GM23338 (cell line): ENCODE data around the gene PLAAT2. TPM values are rescaled to one million over a fixed set of nuclear protein-coding genes. Genes with fewer than 3 reads are reported as not detected.

Source experiments
- ATAC-seq: fragments of 200-7000 bp; cut with Tn5 transposase; 3 replicates; pipeline ENCODE4 v1.9.1; 2020
- DNase-seq: peaks from one replicate; pipeline ENCODE4 v3.0.0-alpha.2; 2015; ENCODE audit warnings: low spot score
- H2AFZ ChIP-seq: fragments of 200-600 bp; sonication (generic); 2 replicates; pipeline ENCODE4 v1.8.0; 2016; ENCODE audit warnings: antibody characterized with exemption, mild to moderate bottlenecking, moderate library complexity
- H3F3A ChIP-seq: fragments of 200-600 bp; sonication (generic); replicated peaks from 2 replicates; pipeline ENCODE4 v1.8.0; 2017; ENCODE audit warnings: antibody characterized with exemption, mixed run types, low read depth
- H3K27ac ChIP-seq: fragments of 200-600 bp; sonication (generic); 2 replicates; pipeline ENCODE4 v1.6.1; 2016; ENCODE audit warnings: low read depth
- H3K27me3 ChIP-seq: fragments of 200-600 bp; sonication (generic); 2 replicates; pipeline ENCODE4 v1.8.0; 2016; ENCODE audit warnings: mild to moderate bottlenecking, mixed run types, moderate library complexity; ENCODE audit not compliant: insufficient read depth
- H3K36me3 ChIP-seq: fragments of 200-600 bp; sonication (generic); 2 replicates; pipeline ENCODE4 v1.8.0; 2016; ENCODE audit warnings: mild to moderate bottlenecking; ENCODE audit not compliant: insufficient read depth
- H3K4me1 ChIP-seq: fragments of 200-600 bp; sonication (generic); 2 replicates; pipeline ENCODE4 v1.8.0; 2016; ENCODE audit warnings: mild to moderate bottlenecking, moderate library complexity; ENCODE audit not compliant: insufficient read depth
- H3K4me2 ChIP-seq: fragments of 200-600 bp; sonication (generic); 2 replicates; pipeline ENCODE4 v1.7.1; 2017; ENCODE audit warnings: mixed run types
- H3K4me3 ChIP-seq: fragments of 200-600 bp; sonication (generic); 2 replicates; pipeline ENCODE4 v1.6.1; 2016; ENCODE audit warnings: mixed run types
- H3K79me2 ChIP-seq: fragments of 200-600 bp; sonication (generic); replicated peaks from 2 replicates; pipeline ENCODE4 v1.8.0; 2017; ENCODE audit warnings: mild to moderate bottlenecking; ENCODE audit not compliant: insufficient read depth
- H3K9me2 ChIP-seq: fragments of 200-600 bp; sonication (generic); 2 replicates; pipeline ENCODE4 v1.8.0; 2017; ENCODE audit not compliant: insufficient read depth
- H4K20me1 ChIP-seq: fragments of 200-600 bp; sonication (generic); replicated peaks from 2 replicates; pipeline ENCODE4 v1.8.0; 2017; ENCODE audit warnings: mild to moderate bottlenecking; ENCODE audit not compliant: insufficient read depth
- H3K27ac Mint-ChIP-seq: 2 replicates; pipeline ENCODE4 v1.8.0; 2020; ENCODE audit warnings: inconsistent platforms, mild to moderate bottlenecking, moderate library complexity, mixed read lengths
- H3K27me3 Mint-ChIP-seq: 3 replicates; pipeline ENCODE4 v1.8.0; 2022; ENCODE audit warnings: low read depth, mild to moderate bottlenecking, moderate library complexity, mixed read lengths, inconsistent platforms; ENCODE audit not compliant: insufficient read depth, poor library complexity
- H3K36me3 Mint-ChIP-seq: 3 replicates; pipeline ENCODE4 v1.8.0; 2021; ENCODE audit warnings: low read depth, mild to moderate bottlenecking, inconsistent platforms, moderate library complexity, mixed read lengths
- H3K4me1 Mint-ChIP-seq: 3 replicates; pipeline ENCODE4 v1.8.0; 2020; ENCODE audit warnings: mild to moderate bottlenecking, inconsistent platforms, mixed read lengths
- H3K4me3 Mint-ChIP-seq: 3 replicates; pipeline ENCODE4 v1.8.0; 2021; ENCODE audit warnings: moderate library complexity, mild to moderate bottlenecking, inconsistent platforms, mixed read lengths
- H3K9me3 Mint-ChIP-seq: 3 replicates; pipeline ENCODE4 v1.8.0; 2020; ENCODE audit warnings: moderate library complexity, mild to moderate bottlenecking, inconsistent platforms, mixed read lengths
- CREB1 ChIP-seq: fragments of 250-450 bp; sonication (Bioruptor Pico); IDR thresholded peaks from 2 replicates; pipeline ENCODE4 v1.5.0; 2020; ENCODE audit warnings: low read depth, mild to moderate bottlenecking, moderate library complexity
- ETS1 ChIP-seq: IDR thresholded peaks from 2 replicates; pipeline ENCODE4 v1.6.1; 2016; ENCODE audit warnings: antibody characterized with exemption
- EZH2 ChIP-seq: fragments of 200-600 bp; sonication (generic); IDR thresholded peaks from one replicate; pipeline ENCODE4 v1.8.0; 2017; ENCODE audit warnings: antibody characterized with exemption, mild to moderate bottlenecking, low read depth; ENCODE audit not compliant: unreplicated experiment
- EZH2phosphoT487 ChIP-seq: fragments of 200-600 bp; sonication (generic); IDR thresholded peaks from one replicate; pipeline ENCODE4 v1.8.1; 2018; ENCODE audit warnings: antibody characterized with exemption; ENCODE audit not compliant: unreplicated experiment
- JUNB ChIP-seq: IDR thresholded peaks from one replicate; pipeline ENCODE4 v1.6.1; 2016; ENCODE audit warnings: antibody characterized with exemption; ENCODE audit not compliant: unreplicated experiment
- NANOG ChIP-seq: IDR thresholded peaks from 2 replicates; pipeline ENCODE4 v1.6.1; 2016; ENCODE audit warnings: antibody characterized with exemption, borderline replicate concordance
- POLR2AphosphoS5 ChIP-seq: IDR thresholded peaks from 2 replicates; pipeline ENCODE4 v1.6.1; 2016; ENCODE audit warnings: antibody characterized with exemption, low read depth
- STAT1 ChIP-seq: IDR thresholded peaks from one replicate; pipeline ENCODE4 v1.6.1; 2016; ENCODE audit warnings: antibody characterized with exemption; ENCODE audit not compliant: unreplicated experiment
- ZNF114 ChIP-seq: fragments of 250-450 bp; sonication (Bioruptor Pico); IDR thresholded peaks from 2 replicates; pipeline ENCODE4 v1.5.0; 2020; ENCODE audit warnings: mild to moderate bottlenecking, moderate library complexity
- ZNF331 ChIP-seq: fragments of 250-450 bp; sonication (Bioruptor Pico); IDR thresholded peaks from 2 replicates; pipeline ENCODE4 v1.5.0; 2020; ENCODE audit warnings: low read depth, mild to moderate bottlenecking, moderate library complexity
- ZNF462 ChIP-seq: fragments of 250-450 bp; sonication (Bioruptor Pico); IDR thresholded peaks from 2 replicates; pipeline ENCODE4 v1.5.0; 2020; ENCODE audit warnings: mild to moderate bottlenecking, moderate library complexity
- polyA plus RNA-seq: library from polyadenylated mRNA; unstranded; fragments of >200 nt; fragmentation: Nextera tagmentation; extraction: Ambion mirVana; gene quantifications from 2 replicates; pipeline ENCODE4 v1.2.1, GENCODE V29; 2016
- total RNA-seq: library from RNA; depleted of rRNA; stranded (reverse); fragments of >200 nt; shearing (Covaris generic); gene quantifications from 2 replicates; pipeline ENCODE4 v1.2.3, GENCODE V29; 2014

PLAAT2 gene
- total and polyA plus RNA-seq, 2 experiments from 2014 or later: 0.66 to 0.78 TPM

- no peak for TF ChIP-seq ZNF462 (CRISPR knock-in tag)
- TF ChIP-seq NANOG: no peak
These were observed 46.0 kb downstream of the PLAAT2 start (continued) for GRCh38 chr11:63517156-63517555.

GRCh38 chr11:63516109-63516508 is 47.1 kb downstream of the PLAAT2 start:
- no peaks in the 10 kb centered on the region for H3K27me3 Mint-ChIP-seq
- H3K27ac ChIP-seq: no peak overlapping the region
- no peaks in the 10 kb centered on the region for H3K27me3 ChIP-seq
- peaks cover 2% of the 10 kb centered on the region; the same call in 2 of the 3 replicates for H3K4me1 Mint-ChIP-seq
- H3F3A ChIP-seq: no peaks in the 10 kb centered on the region
- peaks cover 13% of the 10 kb centered on the region for H3K9me3 Mint-ChIP-seq
- no peak for DNase-seq
- no peak overlapping the region for H2AFZ ChIP-seq
- no peak overlapping the region for H3K4me3 Mint-ChIP-seq
- H4K20me1 ChIP-seq: no peaks in the 10 kb centered on the region
- peaks cover 10% of the 10 kb centered on the region; the same call in 2 of the 3 replicates for H3K36me3 Mint-ChIP-seq
- H3K36me3 ChIP-seq: peaks cover 8% of the 10 kb centered on the region; the same call in 1 of the 2 replicates
- H3K4me1 ChIP-seq: no peaks in the 10 kb centered on the region
- ATAC-seq: no peak
- no peaks in the 10 kb centered on the region for H3K79me2 ChIP-seq
- no peak overlapping the region for H3K4me3 ChIP-seq
- no peak overlapping the region for H3K27ac Mint-ChIP-seq
- H3K4me2 ChIP-seq: no peak overlapping the region
- no peaks in the 10 kb centered on the region; the same call in 1 of the 2 replicates for H3K9me2 ChIP-seq
- TF ChIP-seq NANOG: no peak
- TF ChIP-seq JUNB: no peak
- TF ChIP-seq EZH2phosphoT487: no peak
- no peak for TF ChIP-seq ETS1
- TF ChIP-seq STAT1: no peak
- no peak for TF ChIP-seq ZNF331 (CRISPR knock-in tag)
- no peak for TF ChIP-seq EZH2
- no peak for TF ChIP-seq POLR2AphosphoS5
- no peak for TF ChIP-seq ZNF114
- no peak for TF ChIP-seq CREB1
